K562 (cell line): ENCODE measurements around the gene FNDC4. TPM values are rescaled to one million over a fixed set of nuclear protein-coding genes. Genes with fewer than 3 reads are reported as not detected.

Experiments
- ATAC-seq: fragments of 200-7000 bp; cut with Tn5 transposase; 3 replicates; pipeline ENCODE4 v1.9.1; 2020; ENCODE audit warnings: moderate library complexity
- BruUV-seq: library from RNA; stranded (reverse); fragments of 400-500 nt; replicated peaks from 2 replicates; lab custom pipeline; 2021; lab: Mats Ljungman, UMichigan
- CTCF ChIA-PET: fragments of 300-600 bp; formaldehyde crosslinking; extraction: SDS; loops from one replicate; lab custom pipeline; 2021; ENCODE audit warnings: low intra/inter-chr PET ratio; lab: Yijun Ruan, JAX
- POLR2A ChIA-PET: fragments of 300-600, 350-650 bp; sonication (Branson Sonifier 250); formaldehyde crosslinking; extraction: SDS; loops from one replicate; lab custom pipeline; 2021; ENCODE audit warnings: antibody characterized with exemption, inconsistent platforms; lab: Yijun Ruan, JAX
- DNase-seq, 4 experiments: peaks; one replicate each; pipeline versions ENCODE4 v3.0.0 to v3.0.0-alpha.2; 2011 to 2018; ENCODE audit warnings: low spot score in 3 of 4, mixed read lengths in 3 of 4; ENCODE audit errors: extremely low read depth in 1 of 4
- FAIRE-seq: peaks from 2 replicates; lab custom pipeline; 2011; peaks lifted over from hg19 to GRCh38; lab: Jason Lieb, UNC
- H2AFZ ChIP-seq: 2 replicates; pipeline ENCODE4 v1.6.0; 2011; ENCODE audit warnings: low read depth, low read length, control low read depth, inconsistent platforms
- H3K27ac ChIP-seq: fragments of 200-600 bp; 3 replicates; pipeline ENCODE4 v1.8.0; 2011; ENCODE audit warnings: low read depth, mild to moderate bottlenecking, control low read depth, inconsistent platforms, low read length, moderate library complexity, mixed read lengths; ENCODE audit errors: extremely low read depth
- H3K27me3 ChIP-seq, 2 experiments: fragments of 300-600 bp in 1 of 2; 2 replicates in 1 of 2; 3 replicates in 1 of 2; pipeline versions ENCODE4 v1.6.0 to v1.8.0; 2011; ENCODE audit warnings: inconsistent platforms in 2 of 2, low read length in 2 of 2, mild to moderate bottlenecking in 1 of 2, mixed read lengths in 1 of 2, moderate library complexity in 1 of 2; ENCODE audit not compliant: control insufficient read depth in 2 of 2, insufficient read depth in 2 of 2
- H3K36me3 ChIP-seq: fragments of 300-600 bp; 3 replicates; pipeline ENCODE4 v1.8.0; 2011; ENCODE audit warnings: mild to moderate bottlenecking, low read length, inconsistent platforms; ENCODE audit not compliant: control insufficient read depth, insufficient read depth
- H3K4me1 ChIP-seq, 2 experiments: fragments of 200-600 bp in 1 of 2; replicated peaks in 1 of 2; 2 replicates in 1 of 2; 3 replicates in 1 of 2; pipeline versions ENCODE4 v1.5.1 to v1.8.0; 2011; ENCODE audit warnings: inconsistent platforms in 2 of 2, low read length in 2 of 2, mild to moderate bottlenecking in 1 of 2, mixed read lengths in 1 of 2, moderate library complexity in 1 of 2; ENCODE audit not compliant: control insufficient read depth in 2 of 2, insufficient read depth in 2 of 2
- H3K4me2 ChIP-seq: 2 replicates; pipeline ENCODE4 v1.6.1; 2011; ENCODE audit warnings: low read length, control low read depth, inconsistent platforms, mixed read lengths; ENCODE audit not compliant: insufficient read depth
- H3K4me3 ChIP-seq: fragments of 200-600 bp; sonication (generic), shearing (Covaris generic); 2 replicates; pipeline ENCODE4 v1.5.1; 2016; ENCODE audit warnings: control low read depth, inconsistent platforms
- H3K79me2 ChIP-seq: fragments of 200-600 bp; 3 replicates; pipeline ENCODE4 v1.8.0; 2011; ENCODE audit warnings: low read length, inconsistent platforms; ENCODE audit not compliant: control insufficient read depth, insufficient read depth
- H3K9ac ChIP-seq, 2 experiments: 2 replicates each; pipeline versions ENCODE4 v1.6.0 to v1.6.1; 2011; ENCODE audit warnings: low read depth in 2 of 2, low read length in 2 of 2, control low read depth in 1 of 2, inconsistent platforms in 1 of 2, mild to moderate bottlenecking in 1 of 2, mixed read lengths in 1 of 2; ENCODE audit not compliant: insufficient read depth in 1 of 2
- H3K9me1 ChIP-seq: one replicate; pipeline ENCODE4 v1.6.0; 2011; ENCODE audit warnings: inconsistent platforms, mild to moderate bottlenecking, low read length, moderate library complexity; ENCODE audit not compliant: control insufficient read depth, insufficient read depth
- H3K9me3 ChIP-seq: replicated peaks from 2 replicates; pipeline ENCODE4 v1.5.1; 2011; ENCODE audit warnings: low read depth, low read length, inconsistent platforms; ENCODE audit not compliant: control insufficient read depth, insufficient read depth
- H4K20me1 ChIP-seq: replicated peaks from 2 replicates; pipeline ENCODE4 v1.6.1; 2011; ENCODE audit warnings: low read length, inconsistent platforms, mixed read lengths; ENCODE audit not compliant: control insufficient read depth, insufficient read depth
- HMBOX1 ChIP-seq: sonication (generic); IDR thresholded peaks from 2 replicates; pipeline ENCODE4 v1.6.1; 2016
- MTA1 ChIP-seq: fragments of 450-650 bp; IDR thresholded peaks from 2 replicates; pipeline ENCODE4 v1.6.1; 2017; ENCODE audit warnings: borderline replicate concordance
- PYGO2 ChIP-seq: fragments of 450-650 bp; IDR thresholded peaks from 2 replicates; pipeline ENCODE4 v1.6.1; 2016; ENCODE audit warnings: mild to moderate bottlenecking, missing genetic modification characterization, moderate library complexity, missing compliant biosample characterization
- RAD51 ChIP-seq: fragments of 450-650 bp; IDR thresholded peaks from 2 replicates; pipeline ENCODE4 v1.7.1; 2016; ENCODE audit warnings: low read depth, mild to moderate bottlenecking, borderline replicate concordance
- RBFOX2 ChIP-seq: fragments of 200-400 bp; formaldehyde crosslinking; IDR thresholded peaks from 2 replicates; pipeline ENCODE4 v1.6.1; 2017; ENCODE audit warnings: low read depth, mild to moderate bottlenecking, low read length, moderate library complexity
- SFPQ ChIP-seq: fragments of 200-400 bp; formaldehyde crosslinking; IDR thresholded peaks from 2 replicates; pipeline ENCODE4 v1.6.1; 2017; ENCODE audit warnings: mild to moderate bottlenecking, low read depth, low read length, moderate library complexity
- SRSF3 ChIP-seq: fragments of 200-400 bp; formaldehyde crosslinking; IDR thresholded peaks from 2 replicates; pipeline ENCODE4 v1.6.1; 2016; ENCODE audit warnings: mild to moderate bottlenecking, low read length, moderate library complexity; ENCODE audit not compliant: insufficient read depth
- TAF1 ChIP-seq: IDR thresholded peaks from 2 replicates; pipeline ENCODE4 v1.6.1; 2011; ENCODE audit warnings: mild to moderate bottlenecking, low read length, moderate library complexity; ENCODE audit not compliant: insufficient read depth, control insufficient read depth, severe bottlenecking; ENCODE audit errors: extremely low read depth
- TARDBP ChIP-seq: fragments of 450-650 bp; IDR thresholded peaks from 2 replicates; pipeline ENCODE4 v1.6.1; 2016
- THAP7 ChIP-seq: fragments of 250-450 bp; sonication (Bioruptor Pico); IDR thresholded peaks from 2 replicates; pipeline ENCODE4 v1.5.0; 2021
- ZBTB49 ChIP-seq: sonication (generic); formaldehyde crosslinking; IDR thresholded peaks from 2 replicates; pipeline ENCODE4 v1.8.0; 2022; ENCODE audit warnings: missing genetic modification reagents, mild to moderate bottlenecking, borderline replicate concordance
- ZEB2 ChIP-seq: fragments of 450-650 bp; IDR thresholded peaks from 2 replicates; pipeline ENCODE4 v1.6.1; 2016
- ZNF174 ChIP-seq: fragments of 250-450 bp; sonication (Bioruptor Pico); IDR thresholded peaks from 2 replicates; pipeline ENCODE4 v1.4.0; 2020; ENCODE audit warnings: mild to moderate bottlenecking
- ZNF217 ChIP-seq: sonication (generic); formaldehyde crosslinking; IDR thresholded peaks from 2 replicates; pipeline ENCODE4 v1.8.0; 2022; ENCODE audit warnings: mild to moderate bottlenecking, missing genetic modification reagents
- ZNF589 ChIP-seq: fragments of 200-800 bp; sonication (Bioruptor generic); IDR thresholded peaks from 2 replicates; pipeline ENCODE4 v1.6.1; 2016; ENCODE audit warnings: low read depth, missing genetic modification characterization, missing compliant biosample characterization
- WGBS: fragments of 100-300 bp; shearing (Covaris generic); methylation state at CpG from one replicate; pipeline ENCODE4 v1.1.6; 2016; ENCODE audit warnings: low coverage, mixed read lengths; ENCODE audit not compliant: insufficient coverage; ENCODE audit errors: missing lambda C conversion rate; 5-methylcytosine and 5-hydroxymethylcytosine counted together
- in situ Hi-C: fragments of 300-500 bp; cut with MboI; formaldehyde crosslinking; loops from 4 replicates; pipeline ENCODE4 v1.15.0; 2018; ENCODE audit warnings: inconsistent platforms, mixed read lengths
- intact Hi-C: fragments of 100-400 bp; cut with micrococcal nuclease; formaldehyde crosslinking; loops from 2 replicates; pipeline ENCODE4 v1.14.2; 2022
- polyA plus RNA-seq, 8 experiments: library from polyadenylated mRNA; depleted of rRNA in 4 of 8; stranded (reverse) in 5 of 8; unstranded in 3 of 8; fragments of >200 nt; fragmentation: Nextera tagmentation in 2 of 8; fragmentation: Illumina TruSeq in 1 of 8; extraction: Ambion mirVana in 2 of 8; extraction: Trizol in 1 of 8; gene quantifications; 2 replicates each; pipeline versions ENCODE4 v1.2.1 to v1.2.3, GENCODE V29; 2011 to 2014; ENCODE audit warnings: inconsistent platforms in 1 of 8, missing spikeins in 1 of 8
- total RNA-seq, 7 experiments: library from RNA; depleted of rRNA in 6 of 7; stranded (reverse); fragments of >200 nt in 6 of 7; fragmentation: Illumina TruSeq in 2 of 7; extraction: Trizol in 2 of 7; gene quantifications; 2 replicates each; pipeline versions ENCODE4 v1.2.1 to v1.2.3, GENCODE V29; 2011 to 2021; ENCODE audit warnings: low replicate concordance in 1 of 7

The FNDC4 gene
- total and polyA plus RNA-seq, 9 of the 15 experiments (the other 6 are each of a cell fraction or from before 2014, with no cell fraction given), result 0.28 to 4.9 (median 2.3) TPM

GRCh38 chr2:27527182-27527581 lies 32.2 kb upstream of the FNDC4 start:
- Histone ChIP-seq H2AFZ (peak overlapping the region; percentile 57), H3K27ac (peak overlapping the region; percentile 22; the same call in 1 of the 3 replicates), H3K79me2 (no peaks in the 10 kb centered on the region), H3K4me2 (peak overlapping the region; percentile 58), H3K36me3 (no peaks in the 10 kb centered on the region), H3K4me3 (no peak overlapping the region), H3K27me3 (no peaks in the 10 kb centered on the region), H3K9me3 (no peaks in the 10 kb centered on the region; the same call in 1 of the 2 replicates), H3K4me1 (peaks cover 0 to 6% of the 10 kb centered on the region in 2 experiments; a peak in 3 of 5 replicates), H3K9ac (0 out of 4 replicates have a peak overlapping the region, but pooled peaks of 1 of the 2 experiments have one; percentile 7), H3K9me1 (no peaks in the 10 kb centered on the region), H4K20me1 (no peaks in the 10 kb centered on the region)
- BruUV-seq, result no TSS peak
- ChIA-PET POLR2A (interaction anchor here (0.6 kb wide), 1 partner anchor 9 kb away, joined by 3 read pairs; no protein-coding TSS in a partner anchor), CTCF (no interaction called here)
- DNase-seq, result peak in 2 of 4 experiments; percentile 37 to 38
- intact Hi-C loops, result no loop called here
- 18% methylated on average over 3 of the region's 3 CpGs for WGBS
- in situ Hi-C loops, result no loop called here
- peak; percentile 37 for FAIRE-seq
- peak; percentile 72 for ATAC-seq
- TF ChIP-seq PYGO2 (tag), result no peak
- TF ChIP-seq TARDBP, result no peak
- TF ChIP-seq RAD51, result no peak
- no peak for TF ChIP-seq ZNF174
- TF ChIP-seq HMBOX1, result peak; percentile 43; the same call in 1 of the 2 replicates
- peak; percentile 88 for TF ChIP-seq ZEB2
- 0 out of 2 replicates have a peak, but pooled peaks have one; percentile 39 for TF ChIP-seq MTA1
- no peak for TF ChIP-seq SFPQ
- TF ChIP-seq THAP7 (CRISPR knock-in tag), result no peak
- TF ChIP-seq RBFOX2, result no peak
- TF ChIP-seq ZNF217 (CRISPR knock-in tag), result no peak
- TF ChIP-seq ZBTB49, result no peak
- TF ChIP-seq SRSF3, result no peak
- no peak for TF ChIP-seq TAF1
- TF ChIP-seq ZNF589 (CRISPR knock-in tag), result peak; percentile 39; the same call in 1 of the 2 replicates
